Kidney tubule cell (primary cell): ENCODE data around the gene PAIP2.

Experiments
- DNase-seq: peaks from one replicate; pipeline ENCODE4 v3.0.0-alpha.2; 2018; ENCODE audit warnings: low spot score

The PAIP2 gene

GRCh38 chr5:139341689-139342422 lies at the start of gene PAIP2:
Gene PAIP2 (plus strand): TSS chr5:139341854. CDS start chr5:139363785, 21,931 bp downstream.
- DNase-seq: peak; percentile 97

- no peak for DNase-seq
These were observed 48.5 kb upstream of the PAIP2 start for GRCh38 chr5:139293202-139293506.

GRCh38 chr5:139293507-139294373 lies 47.9 kb upstream of the PAIP2 start, which contains the start of gene MATR3:
Gene MATR3 (plus strand): TSS chr5:139293740. CDS start chr5:139307416, 13,676 bp downstream.
- DNase-seq: peak; percentile 96

- peak; percentile 82 for DNase-seq
These were observed 47.1 kb upstream of the PAIP2 start for GRCh38 chr5:139294374-139295165.

GRCh38 chr5:139295346-139296057 lies 46.2 kb upstream of the PAIP2 start:
- no peak for DNase-seq

- DNase-seq: no peak
These were observed 45.5 kb upstream of the PAIP2 start for GRCh38 chr5:139296198-139296597.

- DNase-seq: peak; percentile 54
These were observed 44.8 kb upstream of the PAIP2 start for GRCh38 chr5:139296862-139297326.

GRCh38 chr5:139297439-139298133 lies 44.1 kb upstream of the PAIP2 start:
- DNase-seq: no peak

GRCh38 chr5:139298242-139298641 lies 43.4 kb upstream of the PAIP2 start:
- DNase-seq: no peak

- DNase-seq: no peak
These were observed 42.2 kb upstream of the PAIP2 start for GRCh38 chr5:139299486-139299885.

- DNase-seq: peak; percentile 45
These were observed 39.7 kb upstream of the PAIP2 start for GRCh38 chr5:139301808-139302499.

GRCh38 chr5:139304391-139305324 lies 37.0 kb upstream of the PAIP2 start:
- no peak for DNase-seq

- DNase-seq: no peak
These were observed 35.5 kb upstream of the PAIP2 start for GRCh38 chr5:139306197-139306596.

GRCh38 chr5:139306628-139307379 lies 34.9 kb upstream of the PAIP2 start:
- no peak for DNase-seq

GRCh38 chr5:139308797-139309196 lies 32.9 kb upstream of the PAIP2 start:
- no peak for DNase-seq

GRCh38 chr5:139310715-139311186 lies 30.9 kb upstream of the PAIP2 start:
- peak; percentile 77 for DNase-seq

GRCh38 chr5:139312075-139312474 lies 29.6 kb upstream of the PAIP2 start:
- DNase-seq: no peak

GRCh38 chr5:139314276-139314675 lies 27.4 kb upstream of the PAIP2 start:
- no peak for DNase-seq
